Brain microvascular endothelial cell (primary cell): ENCODE measurements around the gene NEMP1.

Source experiments
- DNase-seq: peaks from one replicate; pipeline ENCODE4 v3.0.0-alpha.2; 2020
- H3K27ac ChIP-seq: fragments of 250-450 bp; sonication (Bioruptor Pico); 2 replicates; pipeline ENCODE4 v1.5.1; 2020; ENCODE audit warnings: mild to moderate bottlenecking, moderate library complexity
- H3K27me3 ChIP-seq: fragments of 250-450 bp; sonication (Bioruptor Pico); replicated peaks from 2 replicates; pipeline ENCODE4 v1.5.1; 2020; ENCODE audit warnings: mild to moderate bottlenecking
- H3K36me3 ChIP-seq: fragments of 250-450 bp; sonication (Bioruptor Pico); replicated peaks from 2 replicates; pipeline ENCODE4 v1.5.1; 2020; ENCODE audit warnings: mild to moderate bottlenecking
- H3K4me3 ChIP-seq: 2 replicates; pipeline ENCODE4 v1.5.1; 2011; ENCODE audit warnings: low read depth, mild to moderate bottlenecking, control low read depth, low read length, moderate library complexity
- in situ Hi-C: cut with HindIII; loops from 2 replicates; pipeline ENCODE4 v1.10.0; 2017; ENCODE audit warnings: low sequenced_read_pairs, low pct_ligation_motif_present
- TF ChIP-seq, protein P1 (sequence below): IDR thresholded peaks from 2 replicates; pipeline ENCODE4 v1.5.1; 2011; ENCODE audit warnings: low read depth, mild to moderate bottlenecking, moderate library complexity, low read length, control low read depth, inconsistent platforms; ENCODE audit errors: missing control alignments

Gene NEMP1

DNA sequence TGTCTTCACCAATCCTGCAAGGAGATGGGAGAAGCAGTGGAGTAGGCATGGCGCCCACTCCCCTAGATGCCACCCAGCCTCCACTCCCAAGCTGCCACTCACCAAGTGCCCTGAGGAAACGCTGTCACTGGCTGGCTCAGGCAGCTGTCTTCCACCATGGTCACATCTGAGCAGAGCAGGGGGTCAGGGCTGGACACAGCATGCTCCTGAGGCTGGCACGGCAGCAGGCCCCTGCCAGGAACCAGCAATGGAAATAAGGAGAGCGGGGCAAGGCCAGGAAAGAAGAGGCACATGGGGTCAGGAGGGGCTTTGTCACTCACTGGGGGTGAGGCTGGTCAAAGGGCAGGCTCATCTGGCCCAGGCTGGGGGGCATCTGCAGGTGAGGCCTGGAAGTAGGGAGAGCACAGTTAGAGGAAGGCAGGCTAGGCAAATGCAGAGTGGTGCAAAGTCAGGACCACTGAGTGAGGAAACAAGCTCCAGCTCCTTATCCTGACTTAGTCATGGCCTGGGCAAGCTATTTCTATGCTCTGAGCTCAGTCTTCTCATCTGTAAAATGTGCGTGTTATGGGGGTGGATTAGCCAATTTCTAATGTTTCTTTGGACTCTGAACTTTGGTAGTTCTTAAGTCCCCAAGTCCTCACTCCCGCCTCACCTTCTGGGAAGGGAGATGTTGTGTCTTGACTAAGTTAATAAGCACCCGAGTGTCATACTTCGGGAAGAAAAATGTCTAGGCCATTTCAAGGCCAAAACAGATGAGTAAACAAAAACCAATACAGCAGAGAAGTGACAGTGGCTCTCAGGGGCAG is 18.4 kb upstream of the NEMP1 start:
- Histone ChIP-seq H3K36me3 (peaks cover 62% of the 10 kb centered on the region), H3K4me3 (no peak overlapping the region), H3K27me3 (no peaks in the 10 kb centered on the region), H3K27ac (no peak overlapping the region)
- TF ChIP-seq, protein P1, sequence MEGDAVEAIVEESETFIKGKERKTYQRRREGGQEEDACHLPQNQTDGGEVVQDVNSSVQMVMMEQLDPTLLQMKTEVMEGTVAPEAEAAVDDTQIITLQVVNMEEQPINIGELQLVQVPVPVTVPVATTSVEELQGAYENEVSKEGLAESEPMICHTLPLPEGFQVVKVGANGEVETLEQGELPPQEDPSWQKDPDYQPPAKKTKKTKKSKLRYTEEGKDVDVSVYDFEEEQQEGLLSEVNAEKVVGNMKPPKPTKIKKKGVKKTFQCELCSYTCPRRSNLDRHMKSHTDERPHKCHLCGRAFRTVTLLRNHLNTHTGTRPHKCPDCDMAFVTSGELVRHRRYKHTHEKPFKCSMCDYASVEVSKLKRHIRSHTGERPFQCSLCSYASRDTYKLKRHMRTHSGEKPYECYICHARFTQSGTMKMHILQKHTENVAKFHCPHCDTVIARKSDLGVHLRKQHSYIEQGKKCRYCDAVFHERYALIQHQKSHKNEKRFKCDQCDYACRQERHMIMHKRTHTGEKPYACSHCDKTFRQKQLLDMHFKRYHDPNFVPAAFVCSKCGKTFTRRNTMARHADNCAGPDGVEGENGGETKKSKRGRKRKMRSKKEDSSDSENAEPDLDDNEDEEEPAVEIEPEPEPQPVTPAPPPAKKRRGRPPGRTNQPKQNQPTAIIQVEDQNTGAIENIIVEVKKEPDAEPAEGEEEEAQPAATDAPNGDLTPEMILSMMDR, result no peak
- in situ Hi-C loops, result no loop called here
- DNase-seq, result no peak

DNA sequence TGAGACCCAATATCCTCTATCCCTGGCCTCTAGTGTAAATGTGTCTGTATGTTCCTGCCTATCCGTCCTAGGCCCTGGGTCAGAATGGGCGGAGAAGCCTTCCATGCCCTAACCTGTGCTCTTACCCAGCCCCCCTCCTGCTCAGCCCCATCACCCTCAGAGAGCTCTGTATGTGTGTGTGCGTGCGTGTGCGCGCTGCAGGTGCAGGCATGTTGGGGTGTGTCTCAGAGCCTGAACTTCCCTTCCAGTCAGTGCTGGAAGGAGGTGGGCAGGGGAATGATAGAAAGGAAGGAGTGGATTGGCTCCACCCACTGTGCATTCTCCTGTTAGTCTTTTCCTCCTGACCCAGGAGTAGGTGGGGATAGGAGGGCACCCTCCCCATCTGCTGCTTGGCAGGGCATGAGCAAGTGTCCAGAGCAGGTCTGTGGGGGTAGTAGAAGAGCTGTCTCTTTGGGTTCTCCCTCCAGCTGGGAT is 17.5 kb upstream of the NEMP1 start:
- no peak for DNase-seq
- H3K27me3 ChIP-seq, result no peaks in the 10 kb centered on the region
- H3K27ac ChIP-seq, result no peak overlapping the region
- in situ Hi-C loops, result no loop called here
- no peak overlapping the region for H3K4me3 ChIP-seq
- TF ChIP-seq, protein P1, result no peak
- H3K36me3 ChIP-seq, result peaks cover 67% of the 10 kb centered on the region

DNA sequence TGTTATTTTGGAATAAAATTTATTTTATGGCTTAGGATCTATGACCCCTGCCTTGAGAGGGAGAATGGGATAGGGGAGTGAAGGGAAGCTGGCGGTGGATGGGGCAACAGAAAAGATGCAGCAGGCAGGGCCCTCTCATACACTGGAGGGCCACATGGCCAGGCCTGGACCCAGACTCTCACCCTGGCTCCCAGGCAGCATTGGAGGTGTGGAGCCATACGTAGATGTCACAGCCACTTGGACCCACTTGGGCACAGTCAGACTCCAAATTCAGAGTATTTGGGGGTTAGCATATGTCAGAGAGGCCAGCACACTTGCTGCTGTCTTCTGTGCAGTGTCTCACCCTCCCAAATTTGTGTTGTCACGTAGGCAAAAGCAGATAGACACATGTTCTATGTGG is 16.8 kb upstream of the NEMP1 start:
- no peak overlapping the region for H3K4me3 ChIP-seq
- in situ Hi-C loops, result no loop called here
- TF ChIP-seq, protein P1, result no peak
- H3K27ac ChIP-seq, result no peak overlapping the region
- DNase-seq, result no peak
- H3K27me3 ChIP-seq, result no peaks in the 10 kb centered on the region
- H3K36me3 ChIP-seq, result peaks cover 74% of the 10 kb centered on the region

DNA sequence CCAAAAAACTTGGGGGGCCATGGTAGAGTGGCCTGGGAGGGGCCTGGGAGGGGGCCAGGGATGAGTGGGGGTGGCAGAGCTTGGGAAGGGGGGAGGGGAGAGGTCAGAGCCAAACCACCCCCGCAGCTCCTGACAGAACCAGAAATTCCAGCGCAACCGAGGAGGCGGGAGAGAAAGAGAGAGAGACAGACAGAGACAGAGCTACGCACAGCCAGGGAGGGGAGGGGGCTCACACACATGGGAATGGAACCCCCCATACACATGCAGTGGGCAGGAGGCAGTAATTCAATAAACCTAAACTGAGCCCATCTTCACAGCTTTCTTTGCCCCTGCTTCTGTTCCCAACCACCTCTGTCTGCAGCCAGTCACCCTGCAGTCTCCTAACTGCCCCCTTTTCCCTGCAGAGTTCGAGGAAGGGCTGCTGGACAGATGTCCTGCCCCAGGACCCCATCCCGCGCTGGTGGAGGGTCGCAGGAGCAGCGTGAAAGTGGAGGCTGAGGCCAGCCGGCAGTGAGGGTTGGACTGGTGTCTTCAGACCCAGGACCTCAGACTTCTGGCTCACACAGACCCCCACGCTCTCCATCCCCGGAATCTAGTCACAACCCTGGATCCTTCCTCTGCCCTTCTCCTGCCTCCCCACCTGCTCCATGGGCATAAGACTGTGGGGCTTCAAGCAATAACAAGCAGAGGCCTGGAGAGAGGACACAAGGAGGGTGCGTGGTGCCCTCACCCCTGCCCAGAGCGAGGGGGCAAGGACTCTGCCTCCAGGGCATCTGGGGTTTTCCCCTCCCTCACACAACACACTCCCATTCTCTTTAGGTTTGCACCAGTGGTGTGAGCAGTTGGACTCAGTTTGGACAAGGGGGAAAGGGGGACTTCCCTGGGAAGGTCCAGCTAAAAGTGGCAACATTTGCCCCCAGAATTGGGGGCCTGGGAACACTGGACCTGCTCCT is 15.9 kb upstream of the NEMP1 start:
- Histone ChIP-seq H3K36me3 (peaks cover 70% of the 10 kb centered on the region), H3K27me3 (no peaks in the 10 kb centered on the region), H3K4me3 (no peak overlapping the region), H3K27ac (peak overlapping the region; percentile 9)
- in situ Hi-C loops, result no loop called here
- TF ChIP-seq, protein P1, result no peak
- no peak for DNase-seq

DNA sequence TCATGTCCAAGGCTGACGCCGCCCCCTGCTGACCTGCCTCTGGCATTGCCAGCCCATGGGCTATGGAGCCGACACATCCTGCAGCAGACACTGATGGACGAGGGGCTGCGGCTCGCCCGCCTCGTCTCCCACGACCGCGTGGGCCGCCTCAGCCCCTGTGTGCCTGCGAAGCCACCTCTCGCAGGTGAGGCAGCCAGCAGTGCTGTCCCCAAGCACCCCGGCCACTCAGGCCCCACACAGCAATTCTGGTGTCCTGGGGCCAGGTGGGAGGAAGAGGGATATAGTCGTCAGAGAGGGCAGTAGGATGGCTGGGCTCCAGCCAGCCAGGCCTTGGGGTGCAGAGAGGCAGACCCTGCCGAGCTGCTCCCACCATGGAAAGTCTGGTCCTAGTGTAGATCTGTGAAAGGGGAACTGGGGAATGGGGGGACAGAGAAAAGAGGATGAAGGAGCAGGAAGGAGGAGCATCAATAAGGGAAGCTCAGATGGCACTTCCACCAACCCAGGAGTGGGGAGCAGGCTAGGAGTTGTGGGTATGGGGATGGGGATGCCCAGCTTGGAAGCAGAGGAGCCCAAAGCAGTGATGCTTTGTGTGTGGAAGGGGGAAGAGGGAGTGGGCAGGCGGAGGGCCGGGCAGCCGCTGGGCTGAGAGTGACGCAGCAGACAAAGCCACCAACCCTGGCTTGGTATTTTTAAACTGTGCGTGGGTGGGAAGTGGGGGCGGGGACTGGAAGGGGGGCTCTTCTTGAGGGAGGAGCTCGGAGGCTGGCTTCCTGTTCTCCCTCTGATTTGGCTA is 15.0 kb upstream of the NEMP1 start:
- Histone ChIP-seq H3K36me3 (peaks cover 67% of the 10 kb centered on the region), H3K4me3 (peak overlapping the region; percentile 26), H3K27ac (peak overlapping the region; percentile 18), H3K27me3 (no peaks in the 10 kb centered on the region)
- in situ Hi-C loops, result no loop called here
- DNase-seq, result peak; percentile 74
- TF ChIP-seq, protein P1, result peak; percentile 78
